HG03139 (cell line): ENCODE results near the gene ARHGAP22.
A peak's percentile ranks its signal among the peaks of the same experiment; 100 is the strongest.
"Not testable (repeated sequence)": the region's sequence is repeated elsewhere in the genome, so short reads cannot be mapped to it uniquely, and the experiment has no call there.

Experiments used
- ATAC-seq: cut with Tn5 transposase; IDR thresholded peaks from one replicate; pipeline ENCODE4 v1.9.1; 2021; ENCODE audit not compliant: unreplicated experiment

The ARHGAP22 gene

GRCh38 chr10:48604991-48605508 is at the start of gene ARHGAP22:
TSS of gene ARHGAP22 (minus strand) at chr10:48605073. CDS start at chr10:48604796, 277 bp downstream.
- ATAC-seq, result no peak

GRCh38 chr10:48653944-48654698 is 49.2 kb upstream of the ARHGAP22 start:
- ATAC-seq, result no peak

GRCh38 chr10:48653347-48653746 is 48.5 kb upstream of the ARHGAP22 start:
- no peak for ATAC-seq

- no peak for ATAC-seq
Observed at GRCh38 chr10:48652344-48652743, 47.5 kb upstream of the ARHGAP22 start.

GRCh38 chr10:48651839-48652238 is 47.0 kb upstream of the ARHGAP22 start:
- ATAC-seq, result no peak

- ATAC-seq, result no peak
Observed at GRCh38 chr10:48651293-48651692, 46.4 kb upstream of the ARHGAP22 start.

GRCh38 chr10:48649349-48649944 is 44.6 kb upstream of the ARHGAP22 start:
- no peak for ATAC-seq

- ATAC-seq, result no peak
Observed at GRCh38 chr10:48648172-48648942, 43.5 kb upstream of the ARHGAP22 start.

GRCh38 chr10:48647073-48647472 is 42.2 kb upstream of the ARHGAP22 start:
- ATAC-seq, result not testable (repeated sequence)

- no peak for ATAC-seq
Observed at GRCh38 chr10:48645600-48645999, 40.7 kb upstream of the ARHGAP22 start.

- ATAC-seq, result not testable (repeated sequence)
Observed at GRCh38 chr10:48641099-48641690, 36.3 kb upstream of the ARHGAP22 start.

GRCh38 chr10:48640326-48640725 is 35.5 kb upstream of the ARHGAP22 start:
- ATAC-seq, result no peak

GRCh38 chr10:48639632-48640031 is 34.8 kb upstream of the ARHGAP22 start:
- no peak for ATAC-seq

- ATAC-seq, result no peak
Observed at GRCh38 chr10:48638739-48639527, 34.1 kb upstream of the ARHGAP22 start.

GRCh38 chr10:48638158-48638557 is 33.3 kb upstream of the ARHGAP22 start:
- no peak for ATAC-seq

GRCh38 chr10:48636901-48637300 is 32.0 kb upstream of the ARHGAP22 start:
- no peak for ATAC-seq

- no peak for ATAC-seq
Observed at GRCh38 chr10:48636231-48636630, 31.4 kb upstream of the ARHGAP22 start.

GRCh38 chr10:48634984-48635557 is 30.2 kb upstream of the ARHGAP22 start:
- no peak for ATAC-seq

GRCh38 chr10:48634198-48634983 is 29.5 kb upstream of the ARHGAP22 start:
- ATAC-seq, result peak; percentile 91
